HG03045 (cell line): ENCODE results near the gene BTNL2.
"Not testable (repeated sequence)": the region's sequence is repeated elsewhere in the genome, so short reads cannot be mapped to it uniquely, and the experiment has no call there.

Source experiments
- ATAC-seq: cut with Tn5 transposase; IDR thresholded peaks from one replicate; pipeline ENCODE4 v1.9.1; 2021; ENCODE audit warnings: mild to moderate bottlenecking, moderate library complexity; ENCODE audit not compliant: unreplicated experiment

The BTNL2 gene, protein sequence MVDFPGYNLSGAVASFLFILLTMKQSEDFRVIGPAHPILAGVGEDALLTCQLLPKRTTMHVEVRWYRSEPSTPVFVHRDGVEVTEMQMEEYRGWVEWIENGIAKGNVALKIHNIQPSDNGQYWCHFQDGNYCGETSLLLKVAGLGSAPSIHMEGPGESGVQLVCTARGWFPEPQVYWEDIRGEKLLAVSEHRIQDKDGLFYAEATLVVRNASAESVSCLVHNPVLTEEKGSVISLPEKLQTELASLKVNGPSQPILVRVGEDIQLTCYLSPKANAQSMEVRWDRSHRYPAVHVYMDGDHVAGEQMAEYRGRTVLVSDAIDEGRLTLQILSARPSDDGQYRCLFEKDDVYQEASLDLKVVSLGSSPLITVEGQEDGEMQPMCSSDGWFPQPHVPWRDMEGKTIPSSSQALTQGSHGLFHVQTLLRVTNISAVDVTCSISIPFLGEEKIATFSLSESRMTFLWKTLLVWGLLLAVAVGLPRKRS

DNA sequence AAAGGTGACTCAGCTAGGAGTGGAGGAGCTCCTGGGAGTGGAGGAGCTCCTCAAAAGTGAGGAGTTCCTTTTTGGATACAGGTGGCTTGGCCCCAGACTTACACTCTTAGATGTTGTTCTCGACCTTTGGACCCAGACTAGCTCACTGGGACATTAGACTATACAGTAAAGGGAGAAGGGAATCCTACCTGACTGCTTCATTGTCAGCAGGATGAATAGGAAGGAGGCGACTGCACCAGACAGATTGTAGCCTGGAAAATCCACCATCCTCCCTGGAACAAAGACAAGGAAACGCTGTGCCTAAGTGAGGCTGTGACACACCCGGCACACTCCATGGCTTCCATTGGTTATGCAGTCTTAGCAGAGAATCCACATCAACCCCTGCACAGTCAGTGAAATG lies at the start of gene BTNL2:
Gene BTNL2, minus strand, starts transcription at position 325 of the 400 bp plus-strand sequence. Its CDS starts 58 bp downstream, at position 267.
- ATAC-seq, result no peak

DNA sequence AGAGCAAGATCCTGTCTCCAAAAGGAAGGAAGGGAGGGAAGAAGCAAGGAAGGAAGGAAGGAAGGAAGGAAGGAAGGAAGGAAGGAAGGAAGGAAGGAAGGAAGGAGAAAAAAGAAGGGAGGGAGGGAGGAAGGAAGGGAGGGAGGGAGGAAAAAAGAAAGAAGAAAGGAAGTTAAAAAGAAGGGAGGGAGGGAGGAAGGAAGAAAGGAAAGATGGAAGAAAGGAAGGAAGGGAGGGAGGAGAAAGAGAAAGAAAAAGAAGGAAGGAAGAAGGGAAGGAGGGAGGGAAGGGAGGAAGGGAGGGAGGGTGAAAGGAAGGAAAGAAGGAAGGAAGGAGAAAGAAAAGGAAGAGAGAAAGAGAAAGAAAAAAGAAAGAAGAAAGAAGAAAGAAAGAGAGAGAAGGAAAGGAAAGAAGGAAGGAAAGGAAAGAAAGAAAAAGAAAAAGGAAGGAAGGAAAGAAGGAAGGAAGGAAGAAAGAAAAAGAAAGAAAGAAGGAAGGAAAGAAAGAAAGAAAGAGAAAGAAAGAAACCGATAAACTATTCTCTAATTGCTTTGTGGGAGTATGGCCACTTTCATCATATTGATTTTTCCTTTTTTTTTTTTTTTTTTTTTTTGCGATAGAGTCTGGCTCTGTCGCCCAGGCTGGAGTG lies 42.2 kb upstream of the BTNL2 start:
- ATAC-seq, result no peak

DNA sequence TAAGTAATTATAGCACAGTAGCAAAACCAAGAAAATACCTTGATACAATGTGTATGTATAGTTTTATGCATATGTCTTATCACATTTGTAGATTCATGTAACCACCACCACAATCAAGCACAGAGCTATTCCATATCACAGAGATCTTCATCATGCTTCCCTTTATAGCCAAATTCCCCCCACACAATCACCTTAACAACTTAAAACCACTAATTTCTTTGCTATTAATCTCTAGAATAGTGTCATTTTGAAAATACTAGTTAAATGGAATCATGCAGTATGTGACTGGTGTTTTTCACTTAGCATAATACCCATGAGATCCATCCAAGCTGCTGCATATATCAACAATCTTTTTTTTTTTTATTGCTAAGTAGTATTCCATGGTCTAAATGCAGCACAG lies 41.0 kb upstream of the BTNL2 start:
- ATAC-seq, result no peak

DNA sequence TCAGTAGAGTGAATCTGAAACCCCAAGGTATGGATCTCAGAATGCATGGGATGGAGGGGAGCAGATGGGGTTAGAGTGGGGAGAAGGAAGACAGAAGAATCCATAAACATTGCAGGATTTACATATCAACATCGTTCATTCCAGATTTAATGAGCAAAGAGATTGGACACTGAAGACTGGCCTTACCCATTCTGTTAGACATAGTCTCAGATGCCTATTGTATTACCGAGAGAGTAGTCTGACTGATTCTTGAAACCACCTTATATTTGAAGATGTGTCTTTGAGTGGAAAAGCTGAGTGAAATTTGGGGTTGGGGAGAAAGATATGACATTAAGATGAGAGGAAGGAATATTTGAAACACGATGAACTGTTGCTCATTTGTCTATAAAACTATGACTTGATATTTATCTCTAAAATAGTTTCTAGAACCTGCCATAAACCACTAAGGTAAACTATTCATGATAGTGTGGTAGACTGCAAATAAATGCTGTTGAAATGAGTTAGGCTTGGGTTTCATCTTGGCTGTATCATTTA lies 38.4 kb upstream of the BTNL2 start:
- ATAC-seq, result no peak

DNA sequence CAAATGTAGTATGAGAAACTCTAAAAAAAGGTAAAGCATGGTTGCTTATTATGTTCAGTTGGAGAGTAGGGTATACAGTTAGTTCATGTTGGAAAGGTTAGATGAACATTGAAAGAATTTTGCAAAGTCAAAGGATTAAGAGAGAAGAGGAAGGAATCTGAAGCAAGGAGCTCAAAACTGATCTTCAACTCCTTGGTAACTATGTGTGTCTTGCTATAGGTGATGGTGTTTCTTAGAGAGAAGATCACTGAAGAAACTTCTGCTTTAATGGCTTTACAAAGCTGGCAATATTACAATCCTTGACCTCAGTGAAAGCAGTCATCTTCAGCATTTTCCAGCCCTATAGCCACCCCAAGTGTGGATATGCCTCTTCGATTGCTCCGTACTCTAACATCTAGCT lies 37.5 kb upstream of the BTNL2 start:
- no peak for ATAC-seq

DNA sequence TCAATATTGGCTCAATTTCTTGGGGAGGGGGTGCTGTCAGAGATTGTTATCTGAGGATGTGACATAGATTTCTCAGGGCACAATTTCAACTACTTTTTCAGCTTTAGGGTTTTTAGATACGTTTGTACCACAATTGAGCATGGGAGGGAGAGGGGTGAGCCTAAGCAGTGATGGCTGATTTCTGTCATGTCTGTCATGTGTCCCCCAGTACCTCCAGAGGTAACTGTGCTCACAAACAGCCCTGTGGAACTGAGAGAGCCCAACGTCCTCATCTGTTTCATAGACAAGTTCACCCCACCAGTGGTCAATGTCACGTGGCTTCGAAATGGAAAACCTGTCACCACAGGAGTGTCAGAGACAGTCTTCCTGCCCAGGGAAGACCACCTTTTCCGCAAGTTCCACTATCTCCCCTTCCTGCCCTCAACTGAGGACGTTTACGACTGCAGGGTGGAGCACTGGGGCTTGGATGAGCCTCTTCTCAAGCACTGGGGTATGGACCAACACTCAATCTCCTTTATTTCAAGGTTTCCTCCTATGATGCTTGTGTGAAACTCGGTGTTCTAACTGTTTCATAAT lies 36.1 kb upstream of the BTNL2 start:
- no peak for ATAC-seq

DNA sequence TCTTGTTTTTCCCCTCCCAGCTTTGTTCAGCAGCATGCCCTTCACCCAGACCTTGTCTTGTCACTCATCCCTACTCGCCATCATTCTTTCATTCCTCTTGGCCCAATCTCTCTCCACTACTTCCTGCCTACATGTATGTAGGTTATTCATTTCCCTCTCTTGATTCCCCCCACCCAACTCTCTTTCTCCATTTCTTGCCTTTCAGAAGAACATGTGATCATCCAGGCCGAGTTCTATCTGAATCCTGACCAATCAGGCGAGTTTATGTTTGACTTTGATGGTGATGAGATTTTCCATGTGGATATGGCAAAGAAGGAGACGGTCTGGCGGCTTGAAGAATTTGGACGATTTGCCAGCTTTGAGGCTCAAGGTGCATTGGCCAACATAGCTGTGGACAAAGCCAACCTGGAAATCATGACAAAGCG lies 35.3 kb upstream of the BTNL2 start:
- no peak for ATAC-seq

DNA sequence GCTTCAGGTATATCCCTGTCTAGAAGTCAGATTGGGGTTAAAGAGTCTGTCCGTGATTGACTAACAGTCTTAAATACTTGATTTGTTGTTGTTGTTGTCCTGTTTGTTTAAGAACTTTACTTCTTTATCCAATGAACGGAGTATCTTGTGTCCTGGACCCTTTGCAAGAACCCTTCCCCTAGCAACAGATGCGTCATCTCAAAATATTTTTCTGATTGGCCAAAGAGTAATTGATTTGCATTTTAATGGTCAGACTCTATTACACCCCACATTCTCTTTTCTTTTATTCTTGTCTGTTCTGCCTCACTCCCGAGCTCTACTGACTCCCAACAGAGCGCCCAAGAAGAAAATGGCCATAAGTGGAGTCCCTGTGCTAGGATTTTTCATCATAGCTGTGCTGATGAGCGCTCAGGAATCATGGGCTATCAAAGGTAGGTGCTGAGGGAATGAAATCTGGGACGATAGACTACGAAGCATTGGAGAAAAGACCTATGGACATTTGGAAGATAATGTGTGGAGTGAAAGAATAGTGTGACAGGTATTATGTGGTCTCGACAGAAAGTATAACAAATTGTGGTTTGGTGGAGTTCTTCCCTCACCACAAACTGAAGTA lies 32.7 kb upstream of the BTNL2 start, which contains the start of gene HLA-DRA:
Gene HLA-DRA, plus strand, starts transcription at position 286 of the 613 bp plus-strand sequence. Its CDS starts 64 bp downstream, at position 350.
- ATAC-seq, result peak; percentile 69

DNA sequence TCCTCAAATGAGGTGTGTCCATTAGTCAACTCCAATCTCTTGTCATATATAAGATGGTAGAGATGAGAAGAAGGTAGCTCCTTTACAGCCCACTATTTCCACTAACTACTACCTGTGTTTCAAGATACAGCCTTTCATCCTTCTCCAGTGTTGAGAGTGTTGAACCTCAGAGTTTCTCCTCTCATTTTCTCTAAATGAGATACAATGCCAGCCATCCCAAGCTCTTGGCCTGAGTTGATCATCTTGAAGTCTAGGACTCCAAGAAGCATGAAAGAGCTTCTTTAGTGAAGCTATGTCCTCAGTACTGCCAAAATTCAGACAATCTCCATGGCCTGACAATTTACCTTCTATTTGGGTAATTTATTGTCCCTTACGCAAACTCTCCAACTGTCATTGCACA lies 32.2 kb upstream of the BTNL2 start:
- ATAC-seq, result no peak

DNA sequence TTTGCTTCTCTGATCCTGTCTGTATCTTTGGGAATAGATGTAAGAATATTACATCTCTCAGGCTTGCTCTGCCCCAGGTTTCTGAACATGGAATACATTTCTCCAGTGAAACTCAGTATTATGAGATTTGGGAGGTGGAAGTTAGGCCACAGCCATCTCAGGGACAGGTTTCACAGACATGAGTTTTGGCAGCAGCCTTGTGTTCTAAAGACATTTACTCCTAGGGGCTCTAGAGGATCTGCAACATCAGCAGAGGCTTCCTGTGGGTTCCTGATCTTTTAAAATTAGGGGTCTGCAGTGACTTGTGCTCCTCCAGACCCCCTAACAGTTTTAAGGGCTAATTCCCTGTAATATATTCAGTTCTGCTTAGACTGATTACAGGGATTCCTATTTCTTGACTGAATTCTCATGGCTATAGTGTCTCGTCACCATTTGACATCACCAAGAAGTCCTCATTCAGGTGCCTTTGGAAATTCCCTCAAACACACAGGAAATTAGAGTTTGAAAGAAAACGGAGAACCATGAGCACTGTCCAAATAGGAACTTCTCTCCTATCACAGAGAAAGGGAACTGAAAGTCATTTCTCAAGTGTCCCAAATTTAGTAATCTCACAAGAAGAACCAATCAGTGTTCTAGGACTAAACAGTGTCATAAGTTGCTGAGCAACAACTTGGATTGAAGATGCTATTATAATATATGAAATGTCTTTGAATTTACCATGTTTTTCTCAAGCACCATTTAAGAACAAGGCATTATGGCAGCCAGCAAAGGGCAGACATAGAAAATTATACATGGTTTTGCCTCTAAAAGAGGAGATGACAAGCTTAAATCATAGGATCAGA lies 30.2 kb upstream of the BTNL2 start:
- ATAC-seq, result peak; percentile 66

DNA sequence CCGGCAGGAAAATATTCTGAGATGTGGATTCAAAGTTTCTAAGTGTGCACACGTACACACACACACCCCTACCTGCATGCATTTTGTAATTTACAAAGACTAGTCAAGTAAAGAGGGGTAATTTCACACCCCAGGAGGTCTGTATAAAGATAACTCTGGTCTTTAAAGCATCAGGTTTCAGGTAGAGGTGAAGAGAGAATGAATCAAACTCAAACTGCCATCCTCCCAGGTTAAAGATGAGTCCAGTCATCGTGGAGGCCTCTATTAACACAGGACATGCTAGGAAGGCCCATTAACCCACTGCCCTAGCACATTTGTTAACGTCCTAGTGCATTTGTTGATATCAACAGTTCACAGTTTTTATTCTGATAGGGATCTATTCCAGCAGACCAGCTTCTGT lies 29.2 kb upstream of the BTNL2 start:
- ATAC-seq, result no peak

DNA sequence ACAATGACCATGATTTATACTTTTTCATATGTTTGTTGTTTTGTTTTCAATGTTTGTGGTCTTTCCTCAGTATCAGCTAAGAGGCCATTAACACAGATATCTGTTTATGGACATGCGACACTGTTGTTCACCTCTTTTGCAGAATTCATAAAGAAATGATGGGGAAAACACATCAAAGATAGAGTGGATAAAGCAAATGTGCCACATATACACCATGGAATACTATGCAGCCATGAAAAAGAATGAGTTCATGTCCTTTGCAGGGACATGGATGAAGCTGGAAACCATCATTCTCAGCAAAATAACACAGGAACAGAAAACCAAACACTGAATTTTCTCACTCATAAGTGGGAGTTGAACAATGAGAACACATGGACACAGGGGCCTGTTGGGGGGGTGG lies 27.0 kb upstream of the BTNL2 start:
- ATAC-seq, result not testable (repeated sequence)

DNA sequence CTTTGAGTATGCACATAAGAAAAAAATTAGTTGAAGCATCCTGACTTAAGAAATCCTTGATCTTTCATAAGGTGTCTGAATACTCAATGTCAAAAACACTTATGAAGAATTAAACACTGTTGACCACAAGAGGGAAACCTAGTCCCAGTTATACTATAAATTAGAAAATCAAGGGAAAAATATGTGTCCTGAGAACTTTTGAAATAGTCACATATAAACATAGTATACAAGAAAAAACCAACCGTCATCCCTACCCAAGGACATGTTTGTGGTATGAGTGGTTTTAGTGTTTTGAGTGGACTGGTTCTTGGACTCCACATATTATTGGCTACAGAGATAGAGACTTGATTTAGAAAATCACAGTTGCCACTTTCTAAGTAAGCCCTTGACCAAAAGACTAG lies 25.1 kb upstream of the BTNL2 start:
- ATAC-seq, result no peak

DNA sequence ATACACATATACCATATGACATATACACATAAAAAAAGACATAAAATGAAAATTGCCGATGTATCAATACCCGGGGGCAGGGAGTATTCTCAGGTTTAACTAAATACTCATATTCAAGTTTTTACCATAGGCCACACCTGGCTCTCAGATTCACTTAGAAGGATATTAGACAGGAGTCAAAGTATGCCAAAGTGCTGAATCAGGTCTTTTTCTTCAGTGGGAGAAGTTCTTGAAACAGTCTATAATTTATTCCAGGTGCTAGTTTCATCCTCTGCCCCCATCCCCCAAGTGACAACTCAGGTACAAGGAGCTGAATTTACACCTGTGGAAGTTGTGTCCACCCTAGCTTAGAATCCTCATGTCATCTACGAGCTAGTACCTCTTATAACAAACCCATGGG lies 24.2 kb upstream of the BTNL2 start:
- ATAC-seq, result no peak

DNA sequence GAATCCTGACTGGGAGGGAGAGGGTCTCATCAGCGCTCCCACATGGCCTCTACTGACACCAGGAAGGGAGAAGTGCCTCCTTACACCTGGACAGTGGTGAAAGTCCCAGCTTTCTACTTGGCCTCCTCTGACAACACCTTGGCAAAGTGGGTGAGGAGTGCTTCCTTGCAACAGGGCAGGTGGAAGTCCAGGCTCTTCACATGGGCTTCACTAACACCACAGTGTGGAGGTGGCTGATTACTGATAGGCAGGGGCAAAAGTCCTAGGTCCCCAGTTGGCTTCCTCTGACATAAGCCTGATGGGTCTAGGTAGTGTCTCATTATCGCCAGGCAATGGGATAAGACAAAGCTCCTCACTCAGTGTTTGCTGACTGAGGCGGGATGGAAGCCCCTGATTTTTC lies 23.2 kb upstream of the BTNL2 start:
- no peak for ATAC-seq

DNA sequence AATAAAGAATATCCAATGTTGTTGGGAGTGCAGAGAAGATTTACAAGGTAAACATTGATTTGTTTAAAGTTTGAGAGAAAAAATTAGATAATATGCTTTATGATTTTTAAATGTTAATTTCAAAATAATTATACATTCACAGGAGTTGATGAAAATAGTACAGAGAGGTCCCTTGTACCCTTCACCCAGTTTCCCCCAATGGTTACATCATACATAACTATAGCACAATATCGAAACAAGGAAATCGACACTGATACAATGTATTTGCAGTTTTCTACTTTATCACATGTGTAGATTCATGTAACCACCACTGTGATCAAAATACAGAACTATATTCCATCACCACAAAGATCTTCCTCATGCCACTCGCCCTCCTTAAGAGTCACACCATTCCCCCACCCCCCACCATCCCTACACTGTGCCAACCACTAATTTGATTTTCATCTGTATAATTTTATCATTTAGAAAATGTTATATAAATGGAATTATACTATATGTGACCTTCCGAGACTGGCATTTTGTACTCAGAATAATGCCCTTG lies 21.0 kb upstream of the BTNL2 start:
- no peak for ATAC-seq

DNA sequence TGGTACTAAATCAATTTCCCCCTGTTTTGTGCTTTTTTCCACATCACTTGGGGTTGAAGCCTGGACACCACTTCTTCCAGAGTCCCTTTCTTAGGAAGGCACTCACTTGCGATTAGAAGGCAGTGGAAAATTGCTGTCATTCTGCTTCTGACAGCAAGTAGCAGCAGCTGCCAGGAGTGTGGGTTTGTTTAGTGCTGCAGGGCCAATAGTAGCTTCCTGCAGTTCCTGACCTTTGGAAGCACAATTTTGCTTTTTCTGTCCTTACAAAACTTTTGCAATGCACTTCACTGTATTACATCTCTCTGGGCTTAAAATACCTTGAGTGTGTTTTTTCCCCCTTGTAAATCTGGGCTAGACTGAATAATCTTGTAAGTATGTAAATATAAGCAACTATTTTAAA lies 20.2 kb upstream of the BTNL2 start:
- no peak for ATAC-seq

DNA sequence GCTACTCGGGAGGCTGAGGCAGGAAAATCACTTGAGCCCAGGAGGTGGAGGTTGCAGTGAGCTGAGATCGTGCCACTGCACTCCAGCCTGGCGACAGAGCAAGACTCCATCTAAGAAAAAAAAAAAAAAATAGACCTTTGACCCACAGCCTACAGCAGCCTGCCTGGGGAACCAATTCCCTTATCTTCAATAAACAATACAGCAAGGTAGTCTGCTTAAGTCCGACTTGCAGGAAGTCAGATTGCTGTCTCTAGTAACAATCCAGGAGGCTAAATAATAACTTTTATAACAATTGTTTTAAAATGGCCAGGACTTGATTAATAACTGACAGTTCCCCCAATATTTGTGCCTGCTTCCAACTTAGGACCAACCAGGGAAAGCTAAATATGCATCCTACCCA lies 19.4 kb upstream of the BTNL2 start:
- ATAC-seq, result no peak

DNA sequence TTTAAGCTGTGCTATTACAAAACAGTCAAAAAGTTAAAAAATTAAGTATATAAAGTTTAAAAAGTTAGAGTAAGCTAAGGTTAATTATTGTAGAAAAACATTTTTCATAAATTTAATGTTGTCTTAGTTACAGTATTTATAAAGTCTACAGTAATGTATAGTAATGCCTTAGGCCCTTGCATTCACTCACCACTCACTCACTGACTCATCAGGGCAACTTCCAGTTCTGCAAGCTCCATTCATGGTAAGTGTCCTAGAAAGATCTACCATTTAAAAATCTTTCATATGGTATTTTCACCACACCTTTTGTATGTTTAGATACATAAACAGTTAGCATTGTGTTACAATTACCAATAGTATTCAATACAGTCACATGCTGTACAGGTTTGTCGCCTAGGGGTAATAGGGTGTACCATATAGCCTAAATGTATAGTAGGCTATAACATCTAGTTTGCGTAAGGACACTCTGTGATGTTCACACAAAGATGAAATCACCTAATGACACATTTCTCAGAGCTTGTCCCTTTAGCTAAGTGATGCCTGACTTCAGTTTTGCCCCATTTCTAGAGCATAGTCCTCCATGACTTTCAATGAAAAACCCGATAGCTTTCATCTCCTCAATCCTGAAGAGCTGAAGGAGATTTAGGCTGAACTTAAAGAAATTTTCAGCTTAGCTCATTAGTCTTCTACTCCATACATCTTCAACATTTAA lies 17.8 kb upstream of the BTNL2 start:
- ATAC-seq, result no peak
